Mononuclear cell (primary cell): ENCODE results near the gene RPL7L1. TPM values are rescaled to one million over a fixed set of nuclear protein-coding genes. Genes with fewer than 3 reads are reported as not detected.

Source experiments
- H3K27me3 ChIP-seq: 2 replicates; pipeline ENCODE4 v1.6.0; 2011; ENCODE audit warnings: low read length, control low read depth; ENCODE audit not compliant: insufficient read depth
- H3K4me1 ChIP-seq: 2 replicates; pipeline ENCODE4 v1.5.1; 2011; ENCODE audit warnings: mild to moderate bottlenecking, low read length, control low read depth; ENCODE audit not compliant: insufficient read depth
- H3K4me3 ChIP-seq: 2 replicates; pipeline ENCODE4 v1.5.1; 2011; ENCODE audit warnings: mild to moderate bottlenecking, low read length, moderate library complexity
- H3K9me3 ChIP-seq: 2 replicates; pipeline ENCODE4 v1.5.1; 2011; ENCODE audit warnings: low read depth, mild to moderate bottlenecking, control low read depth, low read length
- total RNA-seq: library from RNA; depleted of rRNA; stranded (reverse); fragments of >200 nt; gene quantifications from one replicate; pipeline ENCODE4 v1.2.3, GENCODE V29; 2012

RPL7L1 gene
- total RNA-seq, 1 donor, result 64.2 TPM

GRCh38 chr6:42936398-42936797 is 57.0 kb downstream of the RPL7L1 start:
- peaks cover 43% of the 10 kb centered on the region for H3K4me1 ChIP-seq
- H3K4me3 ChIP-seq, result no peak overlapping the region
- H3K27me3 ChIP-seq, result no peaks in the 10 kb centered on the region
- no peaks in the 10 kb centered on the region for H3K9me3 ChIP-seq

GRCh38 chr6:42937548-42938427 is 58.4 kb downstream of the RPL7L1 start:
- Histone ChIP-seq H3K27me3 (no peaks in the 10 kb centered on the region), H3K9me3 (no peaks in the 10 kb centered on the region), H3K4me3 (no peak overlapping the region), H3K4me1 (peaks cover 29% of the 10 kb centered on the region)

GRCh38 chr6:42938428-42938796 is 59.0 kb downstream of the RPL7L1 start:
- H3K4me1 ChIP-seq, result peaks cover 23% of the 10 kb centered on the region
- no peaks in the 10 kb centered on the region for H3K9me3 ChIP-seq
- no peak overlapping the region for H3K4me3 ChIP-seq
- no peaks in the 10 kb centered on the region for H3K27me3 ChIP-seq

- Histone ChIP-seq H3K27me3 (no peaks in the 10 kb centered on the region), H3K9me3 (no peaks in the 10 kb centered on the region), H3K4me3 (no peak overlapping the region), H3K4me1 (peaks cover 16% of the 10 kb centered on the region)
These were observed 59.8 kb downstream of the RPL7L1 start for GRCh38 chr6:42938987-42939809.

Other genes starting within 250 kb of the RPL7L1 start
- not detected for gene PRPH2, start 157.0 kb upstream of the RPL7L1 start, total RNA-seq
- 111 TPM for gene TBCC, start 133.5 kb upstream of the RPL7L1 start, total RNA-seq
- 13.0 TPM for gene BICRAL, start 97.6 kb upstream of the RPL7L1 start, total RNA-seq
- 6.9 TPM for gene PTCRA, start 36.4 kb downstream of the RPL7L1 start, total RNA-seq
- gene CNPY3, start 49.9 kb downstream of the RPL7L1 start, total RNA-seq, result 77.1 TPM
- 0.63 TPM for gene GNMT, start 81.1 kb downstream of the RPL7L1 start, total RNA-seq
- 10.0 TPM for gene PEX6, start 99.6 kb downstream of the RPL7L1 start, total RNA-seq
- gene PPP2R5D, start 105.0 kb downstream of the RPL7L1 start, total RNA-seq, result 15.2 TPM
- gene MEA1, start 134.3 kb downstream of the RPL7L1 start, total RNA-seq, result 17.7 TPM
- gene KLHDC3, start 134.6 kb downstream of the RPL7L1 start, total RNA-seq, result 30.2 TPM
- 31.1 TPM for gene RRP36, start 142.0 kb downstream of the RPL7L1 start, total RNA-seq
- gene CUL7, start 174.2 kb downstream of the RPL7L1 start, total RNA-seq, result 2.7 TPM
- 5.7 TPM for gene MRPL2, start 179.8 kb downstream of the RPL7L1 start, total RNA-seq
- gene KLC4, start 180.0 kb downstream of the RPL7L1 start, total RNA-seq, result 9.6 TPM
- 1.8 TPM for gene PTK7, start 196.7 kb downstream of the RPL7L1 start, total RNA-seq